ENCODE data around the gene VPS9D1.
"Not testable (repeated sequence)": the region's sequence is repeated elsewhere in the genome, so short reads cannot be mapped to it uniquely, and the experiment has no call there.

VPS9D1 gene

GRCh38 chr16:89695086-89695874 lies 25.4 kb downstream of the VPS9D1 start:
- no peak for DNase-seq (ENCODE audit: low read depth in 1 of 2, low spot score in 1 of 2)

GRCh38 chr16:89694784-89695085 lies 26.0 kb downstream of the VPS9D1 start:
- DNase-seq (ENCODE audit: low read depth in 1 of 2, low spot score in 1 of 2): not testable (repeated sequence)

GRCh38 chr16:89693931-89694783 lies 26.5 kb downstream of the VPS9D1 start:
- DNase-seq (ENCODE audit: low read depth in 1 of 2, low spot score in 1 of 2): no peak

- DNase-seq (ENCODE audit: low read depth in 1 of 2, low spot score in 1 of 2): no peak
Observed at GRCh38 chr16:89693289-89693731, 27.4 kb downstream of the VPS9D1 start.

- DNase-seq (ENCODE audit: low read depth in 1 of 2, low spot score in 1 of 2): no peak
Observed at GRCh38 chr16:89691986-89692569, 28.6 kb downstream of the VPS9D1 start.

- no peak for DNase-seq (ENCODE audit: low read depth in 1 of 2, low spot score in 1 of 2)
Observed at GRCh38 chr16:89691231-89691985, 29.3 kb downstream of the VPS9D1 start.

GRCh38 chr16:89690392-89690901 lies 30.3 kb downstream of the VPS9D1 start:
- no peak for DNase-seq (ENCODE audit: low read depth in 1 of 2, low spot score in 1 of 2)

GRCh38 chr16:89689621-89690020 lies 31.1 kb downstream of the VPS9D1 start:
- not testable (repeated sequence) for DNase-seq (ENCODE audit: low read depth in 1 of 2, low spot score in 1 of 2)

GRCh38 chr16:89689142-89689541 lies 31.6 kb downstream of the VPS9D1 start:
- DNase-seq (ENCODE audit: low read depth in 1 of 2, low spot score in 1 of 2): no peak

- no peak for DNase-seq (ENCODE audit: low read depth in 1 of 2, low spot score in 1 of 2)
Observed at GRCh38 chr16:89688395-89688794, 32.3 kb downstream of the VPS9D1 start.

- DNase-seq (ENCODE audit: low read depth in 1 of 2, low spot score in 1 of 2): no peak
Observed at GRCh38 chr16:89687092-89687940, 33.4 kb downstream of the VPS9D1 start.

- DNase-seq (ENCODE audit: low read depth in 1 of 2, low spot score in 1 of 2): peak; percentile 87
Observed at GRCh38 chr16:89686520-89687091, 34.1 kb downstream of the VPS9D1 start, which contains the start of gene CDK10. CDK10 (plus strand) TSS chr16:89686689; CDS start chr16:89686711, 22 bp downstream.

GRCh38 chr16:89685916-89686315 lies 34.8 kb downstream of the VPS9D1 start:
- no peak for DNase-seq (ENCODE audit: low read depth in 1 of 2, low spot score in 1 of 2)

- no peak for DNase-seq (ENCODE audit: low read depth in 1 of 2, low spot score in 1 of 2)
Observed at GRCh38 chr16:89678258-89678657, 42.4 kb downstream of the VPS9D1 start.

- no peak for DNase-seq (ENCODE audit: low read depth in 1 of 2, low spot score in 1 of 2)
Observed at GRCh38 chr16:89672177-89672941, 48.3 kb downstream of the VPS9D1 start.

GRCh38 chr16:89671565-89671964 lies 49.1 kb downstream of the VPS9D1 start:
- not testable (repeated sequence) for DNase-seq (ENCODE audit: low read depth in 1 of 2, low spot score in 1 of 2)

- no peak for DNase-seq (ENCODE audit: low read depth in 1 of 2, low spot score in 1 of 2)
Observed at GRCh38 chr16:89670496-89671431, 49.9 kb downstream of the VPS9D1 start.

- DNase-seq (ENCODE audit: low read depth in 1 of 2, low spot score in 1 of 2): no peak
Observed at GRCh38 chr16:89669755-89670154, 50.9 kb downstream of the VPS9D1 start.
